ENCODE data around the gene SLC38A7.

Gene SLC38A7

DNA sequence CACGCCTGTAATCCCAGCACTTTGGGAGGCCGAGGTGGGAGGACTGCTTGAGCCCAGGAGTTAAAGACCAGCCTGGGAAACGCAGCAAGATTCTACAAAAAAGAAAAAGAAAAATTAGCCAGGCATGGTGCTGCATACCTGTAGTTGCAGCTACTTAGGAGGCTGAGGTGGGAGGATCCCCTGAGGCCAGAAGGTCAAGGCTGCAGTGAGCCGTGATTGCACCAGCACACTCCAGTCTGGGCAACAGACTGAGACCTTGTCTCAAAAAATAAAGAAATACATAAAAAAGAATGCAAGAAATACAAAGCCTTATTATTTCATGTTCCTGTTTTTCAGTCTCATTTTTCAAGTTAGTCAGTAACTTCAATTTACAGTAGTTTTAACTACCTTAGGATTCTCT, 49.1 kb downstream of the SLC38A7 start:
- DNase-seq (ENCODE audit: low spot score), result no peak

DNA sequence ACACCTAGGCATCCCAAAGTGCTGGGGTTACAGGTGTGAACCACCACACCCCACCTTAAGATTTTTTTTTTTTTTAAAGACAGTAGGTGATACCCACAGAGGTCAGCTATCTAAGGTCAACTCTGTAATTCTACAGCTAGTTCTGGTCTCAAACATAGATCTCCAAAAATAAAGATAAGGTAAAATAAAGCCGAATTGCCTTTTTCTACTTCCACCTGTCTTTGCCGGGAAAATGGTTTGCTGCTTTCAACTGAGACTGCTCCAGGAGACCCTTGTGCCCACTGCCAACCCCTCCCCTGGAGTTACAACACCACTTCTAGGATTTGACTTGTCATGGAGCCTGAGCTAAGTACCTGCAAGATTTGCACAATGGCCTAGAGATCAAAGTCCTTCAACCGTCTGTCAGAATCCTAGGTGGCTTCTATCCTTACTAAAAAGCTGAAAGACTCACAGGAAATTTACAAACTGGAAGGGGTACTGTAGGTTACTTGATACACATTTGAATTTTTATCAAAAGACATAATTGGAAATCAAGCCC, 50.2 kb downstream of the SLC38A7 start:
- no peak for DNase-seq (ENCODE audit: low spot score)

DNA sequence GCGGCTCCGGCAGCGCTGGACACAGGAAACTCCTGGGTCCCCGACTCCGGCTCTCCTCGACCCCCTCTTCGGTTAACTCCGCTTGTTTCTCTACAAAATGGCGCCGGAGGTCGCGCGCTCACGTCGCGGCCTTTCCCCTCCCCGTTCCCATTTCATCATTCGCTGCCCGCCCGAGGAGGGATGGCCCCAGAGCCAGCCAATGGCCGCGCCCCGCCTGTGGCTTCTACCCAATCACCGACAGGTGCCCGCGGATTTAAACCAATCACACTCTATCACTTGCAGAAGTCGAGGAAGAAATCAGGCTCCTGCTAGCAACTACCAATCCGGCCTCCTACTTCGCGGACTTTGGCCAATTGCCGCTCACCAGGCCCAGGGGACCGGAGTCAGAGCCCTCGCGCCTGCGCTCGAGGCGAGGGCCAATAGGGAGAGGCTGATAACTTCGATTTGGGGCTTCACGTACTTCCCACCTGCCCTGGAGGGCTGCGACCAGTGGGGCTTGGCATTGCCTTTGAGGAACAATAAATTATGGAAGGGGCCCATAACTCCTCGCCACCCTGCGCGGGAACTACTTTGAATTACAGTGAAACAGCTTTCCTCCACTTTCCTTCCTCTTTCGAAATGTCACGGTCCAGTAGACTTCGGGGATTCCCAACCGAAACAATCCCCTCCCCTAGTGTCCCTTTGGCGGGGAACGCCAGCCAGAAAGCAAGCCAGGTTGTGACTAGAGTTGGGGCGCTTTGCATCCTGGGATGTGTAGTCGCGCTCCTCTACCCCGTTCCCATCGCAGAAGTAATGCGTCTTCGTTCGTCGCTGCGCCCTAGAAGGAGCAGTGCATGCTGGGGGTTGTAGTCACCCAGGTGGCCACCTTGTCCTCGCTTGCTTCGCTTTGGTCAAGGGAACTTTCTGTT, 54.6 kb downstream of the SLC38A7 start, which contains the start of gene CNOT1:
Gene CNOT1 (minus strand): TSS at position 94 of the 908 bp plus-strand sequence. CDS start 30,489 bp downstream, outside the sequence.
- DNase-seq (ENCODE audit: low spot score), result peak; percentile 100

GRCh38 chr16:58628845-58629732, 55.5 kb downstream of the SLC38A7 start:
- DNase-seq (ENCODE audit: low spot score), result peak; percentile 47

GRCh38 chr16:58624209-58624608, 60.4 kb downstream of the SLC38A7 start:
- DNase-seq (ENCODE audit: low spot score), result no peak

DNA sequence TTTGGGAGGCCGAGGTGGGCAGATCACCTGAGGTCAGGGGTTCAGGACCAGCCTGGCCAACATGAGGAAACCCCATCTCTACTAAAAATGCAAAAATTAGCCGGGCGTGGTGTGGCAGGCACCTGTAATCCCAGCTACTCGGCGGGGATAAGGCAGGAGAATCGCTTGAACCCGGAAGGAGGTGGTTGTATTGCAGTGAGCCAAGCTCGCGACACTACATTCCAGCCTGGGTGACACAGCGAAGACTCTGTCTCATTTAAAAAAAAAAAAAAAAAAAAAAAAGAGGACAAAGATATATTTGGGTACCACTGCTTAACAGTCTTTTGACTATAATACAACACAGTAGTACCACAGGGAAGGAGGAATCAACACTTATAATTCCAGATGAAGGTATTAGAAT, 64.2 kb downstream of the SLC38A7 start:
- DNase-seq (ENCODE audit: low spot score), result no peak

DNA sequence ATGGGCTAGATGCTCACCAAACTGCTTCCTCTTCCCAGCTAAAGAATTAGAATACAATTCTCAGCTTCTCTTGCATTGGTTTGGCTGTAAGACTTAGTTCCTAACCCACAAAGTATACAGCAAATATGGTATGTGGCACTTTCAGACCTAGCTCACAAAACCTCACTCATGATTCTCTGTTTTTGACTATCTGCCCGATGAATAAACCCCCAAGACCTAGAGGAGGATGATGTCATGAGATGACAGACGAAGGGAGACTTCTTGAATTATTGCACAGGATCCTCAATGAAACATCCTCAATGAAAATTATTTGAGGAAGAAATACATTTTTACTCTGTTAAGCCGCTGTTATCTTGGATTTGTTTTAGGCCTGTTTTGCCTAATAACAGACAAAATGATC, 69.3 kb downstream of the SLC38A7 start:
- no peak for DNase-seq (ENCODE audit: low spot score)
